ENCODE measurements around the gene MAPK8. TPM values are rescaled to one million over a fixed set of nuclear protein-coding genes. Genes with fewer than 3 reads are reported as not detected.
A peak's percentile ranks its signal among the peaks of the same experiment; 100 is the strongest.

Gene MAPK8
- total RNA-seq, 1 experiment from 2014 or later: 111 TPM

DNA sequence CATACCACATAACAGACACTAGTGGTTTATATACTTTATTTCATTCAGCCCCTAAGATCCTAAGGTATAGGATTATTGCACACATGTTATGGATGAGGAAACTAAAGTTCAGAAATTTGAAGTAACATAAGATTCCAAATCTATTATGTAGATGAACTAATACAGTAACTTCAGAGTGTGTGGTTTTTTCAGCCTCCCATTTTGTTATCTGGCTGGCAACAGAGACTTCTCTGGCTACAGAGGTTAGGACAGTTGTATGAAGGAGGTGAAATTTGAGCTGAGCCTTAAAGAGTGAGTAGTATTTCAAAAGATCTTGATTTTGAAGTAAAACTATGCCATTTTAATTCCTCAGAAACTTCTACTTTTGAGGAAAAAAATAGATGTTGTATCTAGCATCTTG, 125.4 kb downstream of the MAPK8 start:
- Histone ChIP-seq H3K27me3 (replicated peaks) (no peaks in the 10 kb centered on the region), H3K27ac (no peak overlapping the region), H3K9me3 (replicated peaks) (no peaks in the 10 kb centered on the region), H3K36me3 (peaks cover 25% of the 10 kb centered on the region), H3K4me3 (no peak overlapping the region), H3K4me1 (replicated peaks) (no peaks in the 10 kb centered on the region)
- no peak for DNase-seq (ENCODE audit: low read depth in 1 of 2, low spot score in 2 of 2)

DNA sequence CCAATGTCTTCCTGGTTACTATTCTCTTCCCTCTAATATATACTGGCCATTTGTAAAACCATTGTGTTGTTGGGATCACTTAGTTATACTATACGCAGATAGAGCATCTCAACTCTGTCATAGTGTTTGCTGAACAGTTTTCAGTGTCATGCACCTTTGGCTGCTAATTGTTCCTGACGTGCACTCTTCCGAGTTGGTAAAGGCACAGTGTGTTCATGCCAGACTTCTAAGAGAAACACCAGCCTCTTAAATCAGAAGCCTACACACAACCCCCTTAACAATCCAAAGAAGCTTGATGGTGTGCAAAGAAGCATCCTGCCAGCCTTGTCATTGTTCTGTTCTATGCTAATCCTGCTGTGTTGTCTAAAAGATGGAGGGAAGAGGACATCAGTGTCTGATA, 131.1 kb downstream of the MAPK8 start:
- Histone ChIP-seq H3K4me3 (no peak overlapping the region), H3K9me3 (replicated peaks) (no peaks in the 10 kb centered on the region), H3K27ac (no peak overlapping the region), H3K27me3 (replicated peaks) (no peaks in the 10 kb centered on the region), H3K36me3 (peaks cover 11% of the 10 kb centered on the region; the same call in 1 of the 2 replicates), H3K4me1 (replicated peaks) (peaks cover 11% of the 10 kb centered on the region)
- DNase-seq (ENCODE audit: low read depth in 1 of 2, low spot score in 2 of 2): no peak

DNA sequence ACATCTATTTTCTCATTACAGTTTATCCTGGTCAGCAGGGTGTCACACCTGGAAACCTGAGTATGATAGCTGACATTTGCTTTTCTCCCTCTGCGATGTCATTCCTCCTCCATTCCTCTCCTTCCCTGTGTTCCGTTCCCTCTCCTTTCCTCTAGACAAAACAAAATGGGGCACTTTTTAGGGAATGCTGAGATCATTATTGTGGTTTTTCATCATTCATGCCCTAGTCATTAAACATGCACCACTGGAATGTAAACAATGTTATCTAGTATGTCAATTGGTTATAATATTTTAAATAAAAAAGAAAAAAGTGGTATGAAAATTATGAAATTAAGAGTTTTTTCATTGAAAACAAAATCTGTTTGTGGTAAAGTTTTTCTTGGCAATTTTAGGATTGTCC, 132.6 kb downstream of the MAPK8 start:
- no peak overlapping the region for H3K27ac ChIP-seq
- peaks cover 7% of the 10 kb centered on the region; the same call in 1 of the 2 replicates for H3K36me3 ChIP-seq
- H3K27me3 ChIP-seq (replicated peaks): no peaks in the 10 kb centered on the region
- H3K4me1 ChIP-seq (replicated peaks): peaks cover 11% of the 10 kb centered on the region
- H3K4me3 ChIP-seq: no peak overlapping the region
- peak in 1 of 2 experiments; percentile 50 for DNase-seq (ENCODE audit: low read depth in 1 of 2, low spot score in 2 of 2)
- no peaks in the 10 kb centered on the region for H3K9me3 ChIP-seq (replicated peaks)

DNA sequence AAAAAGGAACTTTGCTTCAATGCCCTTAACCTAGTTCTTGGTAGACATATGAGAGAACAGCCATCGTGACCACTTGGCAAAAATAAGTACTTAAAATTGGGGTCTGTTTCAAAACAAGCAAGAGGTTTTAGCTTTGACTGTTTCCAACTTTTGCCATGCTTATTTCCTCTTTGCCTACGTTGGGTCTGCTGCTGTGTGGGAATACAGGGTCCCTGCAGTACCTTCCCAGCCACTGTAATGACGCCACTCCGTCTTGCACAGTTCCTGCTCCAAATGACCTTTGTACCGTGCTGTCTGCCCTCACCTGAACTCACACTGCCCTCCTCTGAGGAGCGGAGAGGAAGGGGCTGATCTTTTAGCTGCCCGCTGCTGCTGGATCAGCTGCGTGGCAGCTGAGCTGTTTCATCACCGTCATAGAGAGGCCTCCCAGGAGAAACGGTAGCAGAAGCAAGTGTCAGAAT, 133.1 kb downstream of the MAPK8 start:
- no peak for DNase-seq (ENCODE audit: low read depth in 1 of 2, low spot score in 2 of 2)
- Histone ChIP-seq H3K4me1 (replicated peaks) (peaks cover 11% of the 10 kb centered on the region), H3K27me3 (replicated peaks) (no peaks in the 10 kb centered on the region), H3K4me3 (no peak overlapping the region), H3K27ac (no peak overlapping the region), H3K36me3 (peaks cover 7% of the 10 kb centered on the region; the same call in 1 of the 2 replicates), H3K9me3 (replicated peaks) (no peaks in the 10 kb centered on the region)

DNA sequence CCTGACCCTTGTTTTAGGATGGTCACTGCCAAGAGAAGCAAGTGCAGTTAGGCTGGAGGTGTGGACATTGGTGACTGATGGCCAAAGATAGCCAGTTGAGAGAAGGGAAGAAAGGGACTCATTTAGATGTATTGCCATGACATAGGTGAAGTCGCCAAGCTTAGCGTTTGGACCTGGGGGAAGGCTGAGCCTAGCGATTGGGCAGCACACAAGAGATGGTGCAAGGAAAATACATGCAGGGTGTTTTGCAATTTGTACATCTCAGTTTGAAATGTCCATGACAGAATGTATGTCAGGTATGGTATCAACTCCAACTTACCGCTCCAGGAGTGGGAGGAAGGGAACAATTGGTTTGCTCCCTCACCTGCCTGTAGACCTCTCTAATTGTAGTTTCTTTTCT, 134.3 kb downstream of the MAPK8 start:
- no peak for DNase-seq (ENCODE audit: low read depth in 1 of 2, low spot score in 2 of 2)
- no peak overlapping the region for H3K27ac ChIP-seq

DNA sequence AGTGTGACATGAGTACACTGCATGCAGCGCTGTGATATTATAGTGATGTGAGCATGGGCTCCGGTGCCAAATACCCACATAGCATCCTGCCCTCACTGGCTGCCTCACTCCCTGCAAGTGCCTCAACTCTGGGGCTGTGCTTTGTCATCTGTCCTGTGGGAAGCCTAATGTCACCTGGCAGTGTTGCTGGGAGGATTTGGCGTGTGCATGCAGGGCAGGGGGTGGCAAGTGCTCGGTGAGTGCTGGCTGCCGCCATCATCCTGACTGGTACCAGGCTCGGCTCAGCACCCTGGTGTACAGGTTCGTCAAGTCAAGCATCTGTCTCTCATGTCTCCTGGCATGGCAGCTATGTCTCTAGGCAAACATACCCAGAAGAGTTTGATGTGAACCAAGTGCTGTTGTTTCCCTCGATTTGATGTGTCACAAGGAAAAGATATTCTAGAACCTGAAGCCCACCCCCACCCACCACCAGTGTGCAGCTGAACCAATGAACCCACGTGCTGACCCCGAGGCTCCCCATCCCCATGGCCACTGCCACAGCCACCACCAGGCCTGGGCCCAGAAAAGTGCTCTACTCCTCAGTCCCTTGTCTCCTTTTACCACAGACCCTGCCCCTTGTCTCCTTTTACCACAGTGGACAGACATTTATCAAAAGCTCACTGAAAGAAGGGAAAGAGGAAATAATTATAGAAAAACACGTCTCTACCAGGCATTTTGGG, 135.8 kb downstream of the MAPK8 start:
- no peaks in the 10 kb centered on the region for H3K9me3 ChIP-seq (replicated peaks)
- no peak overlapping the region for H3K27ac ChIP-seq
- H3K27me3 ChIP-seq (replicated peaks): no peaks in the 10 kb centered on the region
- H3K4me3 ChIP-seq: no peak overlapping the region
- no peak for DNase-seq (ENCODE audit: low read depth in 1 of 2, low spot score in 2 of 2)
- H3K36me3 ChIP-seq: 0 out of 2 replicates have a peak, but pooled peaks cover 7% of the 10 kb centered on the region
- H3K4me1 ChIP-seq (replicated peaks): peaks cover 11% of the 10 kb centered on the region

More for the DNA sequence above, 134.3 kb downstream of the MAPK8 start:
- Histone ChIP-seq H3K36me3 (peaks cover 7% of the 10 kb centered on the region; the same call in 1 of the 2 replicates), H3K9me3 (replicated peaks) (no peaks in the 10 kb centered on the region), H3K4me1 (replicated peaks) (peaks cover 11% of the 10 kb centered on the region), H3K4me3 (no peak overlapping the region), H3K27me3 (replicated peaks) (no peaks in the 10 kb centered on the region)

DNA sequence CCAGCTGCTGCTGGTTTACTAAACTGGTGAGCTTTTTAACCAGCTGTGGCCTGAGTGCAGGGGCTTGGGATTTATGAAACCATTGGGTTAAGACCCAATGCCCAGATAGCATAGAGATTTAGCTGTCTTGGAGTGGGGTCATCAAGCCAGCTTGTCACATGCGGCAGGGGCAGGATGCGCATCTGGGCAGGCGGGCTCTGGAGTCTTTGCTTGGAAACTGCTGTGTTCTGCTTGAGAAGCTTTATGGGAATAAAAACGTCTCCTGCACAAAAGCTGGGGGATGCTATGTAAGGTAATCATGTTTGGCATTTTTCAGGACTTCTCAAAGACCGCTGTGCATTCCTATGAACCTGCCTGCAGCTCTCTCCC, 136.3 kb downstream of the MAPK8 start:
- H3K36me3 ChIP-seq: 0 out of 2 replicates have a peak, but pooled peaks cover 3% of the 10 kb centered on the region
- H3K27ac ChIP-seq: no peak overlapping the region
- H3K4me1 ChIP-seq (replicated peaks): peaks cover 11% of the 10 kb centered on the region
- no peak overlapping the region for H3K4me3 ChIP-seq
- H3K9me3 ChIP-seq (replicated peaks): no peaks in the 10 kb centered on the region
- no peaks in the 10 kb centered on the region for H3K27me3 ChIP-seq (replicated peaks)
- no peak for DNase-seq (ENCODE audit: low read depth in 1 of 2, low spot score in 2 of 2)

DNA sequence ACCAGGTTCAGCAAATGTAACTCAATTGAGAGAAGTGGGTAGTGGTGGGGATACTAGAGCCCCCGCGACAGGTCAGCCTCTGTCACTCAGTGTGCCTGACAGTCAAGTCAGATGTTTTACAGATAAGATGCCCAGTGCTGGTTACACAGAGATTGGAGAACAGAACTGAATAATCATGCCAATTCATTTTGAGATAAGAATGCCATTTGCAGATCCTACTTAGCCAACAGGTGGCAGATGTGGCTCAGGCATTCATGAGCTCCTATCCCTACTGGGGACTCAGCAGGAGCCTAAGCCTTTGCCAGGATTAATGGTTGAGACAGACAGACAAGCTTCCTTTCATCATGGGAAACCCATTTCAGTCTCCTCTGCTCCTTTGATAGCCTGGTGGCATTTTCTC, 137.8 kb downstream of the MAPK8 start:
- H3K36me3 ChIP-seq: no peaks in the 10 kb centered on the region
- H3K4me1 ChIP-seq (replicated peaks): peaks cover 2% of the 10 kb centered on the region
- no peaks in the 10 kb centered on the region for H3K9me3 ChIP-seq (replicated peaks)
- H3K27me3 ChIP-seq (replicated peaks): no peaks in the 10 kb centered on the region
- no peak for DNase-seq (ENCODE audit: low read depth in 1 of 2, low spot score in 2 of 2)
- no peak overlapping the region for H3K4me3 ChIP-seq
- no peak overlapping the region for H3K27ac ChIP-seq

DNA sequence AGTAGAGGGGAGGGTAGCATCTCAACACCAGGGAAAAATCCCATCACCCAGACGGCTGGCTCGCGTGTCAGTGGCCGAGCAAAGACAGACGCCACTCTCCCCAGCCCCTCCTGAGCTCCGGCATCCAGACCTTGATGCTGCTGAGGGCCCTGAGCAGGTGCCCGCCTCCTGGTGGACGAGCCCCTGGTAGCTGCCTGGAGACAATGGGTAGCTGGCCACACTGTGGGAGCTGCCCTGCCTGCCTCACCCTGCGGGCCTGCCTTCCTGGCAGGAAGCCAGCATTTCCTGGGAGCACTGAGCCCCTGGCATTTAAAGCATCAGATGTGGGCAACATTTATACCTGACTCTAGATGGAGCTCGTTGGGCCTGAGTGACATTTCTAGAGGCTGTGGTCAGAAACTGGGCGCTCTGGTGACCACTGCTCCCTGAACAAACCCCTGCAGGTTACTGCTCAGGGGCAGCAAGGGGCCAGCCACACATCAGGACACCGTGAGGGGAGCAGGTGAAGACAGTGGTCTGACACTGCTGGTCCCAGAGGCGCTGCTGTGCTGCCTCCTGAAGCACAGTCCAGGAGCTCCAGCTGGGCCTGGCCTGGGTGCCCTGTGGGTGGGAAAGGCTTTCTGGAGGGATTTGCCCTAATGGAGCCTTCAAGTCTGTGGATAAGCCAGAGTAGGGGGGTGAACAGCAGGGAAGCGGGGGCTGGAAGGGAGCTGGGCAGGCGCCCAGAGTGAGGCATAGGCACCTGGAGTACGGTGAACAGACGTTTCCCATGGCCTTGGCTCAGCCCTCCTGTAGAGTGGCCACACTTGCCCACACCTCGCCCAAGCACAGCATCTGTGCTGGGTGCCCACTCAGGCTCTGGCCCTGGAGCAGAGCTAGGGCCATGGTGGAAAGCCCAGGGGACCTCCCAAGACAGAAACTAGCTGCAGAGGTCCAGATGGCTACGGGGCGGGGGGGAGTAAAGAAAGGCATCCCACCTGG, 138.7 kb downstream of the MAPK8 start:
- Histone ChIP-seq H3K27me3 (replicated peaks) (no peaks in the 10 kb centered on the region), H3K36me3 (no peaks in the 10 kb centered on the region), H3K27ac (no peak overlapping the region), H3K9me3 (replicated peaks) (no peaks in the 10 kb centered on the region), H3K4me3 (no peak overlapping the region), H3K4me1 (replicated peaks) (no peaks in the 10 kb centered on the region)
- no peak for DNase-seq (ENCODE audit: low read depth in 1 of 2, low spot score in 2 of 2)

DNA sequence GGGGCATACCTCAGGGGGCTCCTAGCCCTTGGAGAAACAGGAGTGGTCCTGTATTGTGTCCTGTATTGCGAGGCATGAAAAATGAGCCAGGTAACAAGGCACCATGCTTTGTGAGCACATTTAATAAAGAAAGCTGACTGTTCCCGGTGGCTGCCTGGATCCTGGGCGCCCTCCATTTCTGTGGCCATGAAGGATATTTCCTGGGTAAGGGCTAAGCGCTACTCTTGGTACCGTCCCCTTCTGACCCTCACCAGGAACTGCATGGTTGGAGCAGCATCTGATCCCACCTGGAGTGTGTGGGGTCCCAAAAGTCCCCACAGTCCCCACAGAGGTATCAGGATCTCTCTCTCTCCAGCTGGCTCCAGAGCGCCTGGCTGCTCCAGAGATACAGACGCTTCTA, 139.5 kb downstream of the MAPK8 start:
- no peak for DNase-seq (ENCODE audit: low read depth in 1 of 2, low spot score in 2 of 2)
- Histone ChIP-seq H3K4me1 (replicated peaks) (no peaks in the 10 kb centered on the region), H3K36me3 (no peaks in the 10 kb centered on the region), H3K27me3 (replicated peaks) (no peaks in the 10 kb centered on the region), H3K9me3 (replicated peaks) (no peaks in the 10 kb centered on the region), H3K27ac (no peak overlapping the region), H3K4me3 (no peak overlapping the region)

DNA sequence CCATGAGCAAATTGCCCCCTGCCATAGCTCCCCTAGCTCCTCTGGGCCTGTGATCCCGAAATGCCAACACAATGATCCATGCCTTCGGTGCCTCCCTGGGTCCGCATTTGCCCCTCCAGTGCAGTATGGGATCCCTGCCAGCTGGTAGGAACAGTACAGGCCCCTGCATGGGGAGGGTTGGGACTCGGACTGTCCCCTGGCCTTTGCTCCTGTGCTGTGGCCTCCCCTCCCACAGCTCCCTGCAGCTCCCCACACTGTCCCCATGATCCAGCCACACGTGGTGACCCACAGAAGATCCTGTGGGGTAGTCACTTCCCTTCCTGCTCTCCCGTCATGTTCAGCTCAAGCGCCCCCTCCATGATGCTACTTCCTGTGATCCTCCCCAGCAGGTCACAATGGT, 140.3 kb downstream of the MAPK8 start:
- no peak overlapping the region for H3K27ac ChIP-seq
- DNase-seq (ENCODE audit: low read depth in 1 of 2, low spot score in 2 of 2): no peak
- no peaks in the 10 kb centered on the region for H3K4me1 ChIP-seq (replicated peaks)
- H3K27me3 ChIP-seq (replicated peaks): no peaks in the 10 kb centered on the region
- no peaks in the 10 kb centered on the region for H3K36me3 ChIP-seq
- H3K9me3 ChIP-seq (replicated peaks): no peaks in the 10 kb centered on the region
- H3K4me3 ChIP-seq: no peak overlapping the region

DNA sequence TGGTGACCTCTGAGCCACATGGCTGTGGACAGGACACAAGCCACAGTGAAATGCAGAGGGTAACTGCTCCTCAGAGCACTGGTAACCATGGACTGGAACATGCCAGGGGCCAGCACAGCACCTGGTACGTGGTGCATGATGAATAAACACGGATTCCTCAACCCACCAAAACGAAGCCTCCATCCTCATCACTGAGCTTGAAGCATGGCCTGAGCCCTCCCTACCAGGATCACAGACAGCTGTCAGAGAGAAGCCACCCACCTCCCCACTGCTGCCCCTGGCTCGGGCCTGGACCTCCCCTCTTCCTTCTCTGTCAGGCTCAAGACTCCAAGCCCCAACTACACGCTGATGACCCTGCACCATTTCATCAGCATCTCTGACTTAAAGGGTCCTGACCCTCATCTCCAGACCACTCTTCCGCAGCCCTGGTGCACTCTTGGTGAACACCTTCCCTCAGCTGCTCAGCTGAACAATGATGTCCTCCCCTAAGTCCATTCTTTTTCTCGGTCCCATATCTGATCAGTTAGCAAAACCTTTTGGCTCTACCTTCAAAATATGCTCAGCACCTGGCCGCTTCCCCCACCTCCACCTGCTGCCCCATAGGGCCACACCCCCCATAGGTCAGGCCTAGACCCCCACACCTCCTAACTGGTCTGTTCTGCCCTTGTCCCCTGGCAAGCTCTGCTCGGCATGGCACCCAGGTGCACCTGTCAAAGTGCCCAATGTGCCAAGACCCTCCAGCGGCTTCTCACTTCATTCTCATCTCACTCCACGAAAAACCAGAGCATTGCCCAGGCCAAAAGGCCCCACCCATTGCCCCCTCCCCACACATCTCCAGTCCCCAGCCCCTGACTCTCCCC, 141.1 kb downstream of the MAPK8 start:
- no peaks in the 10 kb centered on the region for H3K9me3 ChIP-seq (replicated peaks)
- H3K4me1 ChIP-seq (replicated peaks): no peaks in the 10 kb centered on the region
- H3K4me3 ChIP-seq: no peak overlapping the region
- H3K36me3 ChIP-seq: no peaks in the 10 kb centered on the region
- no peak overlapping the region for H3K27ac ChIP-seq
- H3K27me3 ChIP-seq (replicated peaks): no peaks in the 10 kb centered on the region
- peak in 1 of 2 experiments; percentile 36 for DNase-seq (ENCODE audit: low read depth in 1 of 2, low spot score in 2 of 2)

DNA sequence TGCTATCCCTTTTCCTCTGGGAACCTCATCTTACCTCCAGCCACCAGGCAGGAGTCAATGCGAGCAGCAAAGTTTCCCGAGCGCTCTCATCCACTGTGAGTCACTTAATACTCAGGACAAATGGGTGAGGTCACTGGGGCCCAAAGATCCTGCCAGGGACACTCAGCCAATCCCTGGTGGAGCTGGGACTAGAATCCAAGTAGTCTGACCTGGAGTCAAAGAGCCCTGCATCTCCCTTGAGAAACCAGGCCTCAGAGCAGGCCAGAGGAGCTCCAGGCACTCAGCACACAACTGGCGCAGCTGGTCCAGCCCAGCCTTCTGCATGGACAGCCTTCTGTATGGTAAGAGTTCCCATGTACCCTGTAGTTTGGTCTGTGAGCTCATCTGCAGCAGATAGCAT, 142.3 kb downstream of the MAPK8 start:
- no peaks in the 10 kb centered on the region for H3K36me3 ChIP-seq
- H3K4me3 ChIP-seq: no peak overlapping the region
- no peaks in the 10 kb centered on the region for H3K27me3 ChIP-seq (replicated peaks)
- no peak overlapping the region for H3K27ac ChIP-seq
- no peaks in the 10 kb centered on the region for H3K4me1 ChIP-seq (replicated peaks)
- no peaks in the 10 kb centered on the region for H3K9me3 ChIP-seq (replicated peaks)
- DNase-seq (ENCODE audit: low read depth in 1 of 2, low spot score in 2 of 2): peak in 1 of 2 experiments; percentile 44
